SJSA1 (cell line): Measurements from ENCODE around the gene PTPRO. TPM values are rescaled to one million over a fixed set of nuclear protein-coding genes. Genes with fewer than 3 reads are reported as not detected.

Source experiments
- DNase-seq, 2 experiments: peaks; one replicate each; pipeline ENCODE4 v3.0.0-alpha.2; 2015 to 2020; ENCODE audit warnings: low spot score in 2 of 2, low read depth in 1 of 2
- H3K27ac ChIP-seq: fragments of 250-450 bp; sonication (Bioruptor Pico); 2 replicates; pipeline ENCODE4 v1.5.1; 2020; ENCODE audit warnings: mild to moderate bottlenecking, moderate library complexity
- H3K27me3 ChIP-seq: fragments of 250-450 bp; sonication (Bioruptor Pico); replicated peaks from 2 replicates; pipeline ENCODE4 v1.5.1; 2020; ENCODE audit warnings: mild to moderate bottlenecking, moderate library complexity
- H3K36me3 ChIP-seq: fragments of 250-450 bp; sonication (Bioruptor Pico); 2 replicates; pipeline ENCODE4 v1.5.1; 2020; ENCODE audit warnings: mild to moderate bottlenecking
- H3K4me1 ChIP-seq: fragments of 250-450 bp; sonication (Bioruptor Pico); replicated peaks from 2 replicates; pipeline ENCODE4 v1.6.1; 2021; ENCODE audit warnings: mild to moderate bottlenecking
- H3K4me3 ChIP-seq: fragments of 250-450 bp; sonication (Bioruptor Pico); 2 replicates; pipeline ENCODE4 v1.5.1; 2020; ENCODE audit warnings: mild to moderate bottlenecking
- H3K9me3 ChIP-seq: fragments of 250-450 bp; sonication (Bioruptor Pico); replicated peaks from 2 replicates; pipeline ENCODE4 v1.5.1; 2020; ENCODE audit warnings: mild to moderate bottlenecking
- total RNA-seq: library from RNA; depleted of rRNA; stranded (reverse); fragments of >200 nt; shearing (Covaris generic); gene quantifications from 2 replicates; pipeline ENCODE4 v1.2.3, GENCODE V29; 2014

PTPRO gene
- total RNA-seq, 1 experiment from 2014 or later = 0.55 TPM

DNA sequence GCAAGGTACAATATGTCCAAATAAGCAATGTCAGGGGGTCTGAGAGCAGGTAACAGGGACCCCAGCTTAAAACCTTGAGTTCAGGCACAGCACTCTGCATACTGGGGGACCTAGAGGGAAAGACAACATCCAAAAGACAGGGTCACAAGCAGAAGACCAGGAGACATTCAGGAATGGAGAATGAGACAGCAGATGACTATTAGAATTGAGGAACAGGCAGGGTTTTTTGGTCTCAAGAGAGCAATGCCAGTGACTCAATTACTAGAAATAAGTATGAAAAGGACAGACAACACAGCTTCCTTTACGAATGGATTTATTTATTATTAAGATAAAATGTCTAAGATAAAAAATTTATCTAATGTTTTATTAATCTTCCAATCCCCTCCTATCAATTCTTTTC, 223.0 kb downstream of the PTPRO start:
- DNase-seq = no peak
- H3K36me3 ChIP-seq = no peaks in the 10 kb centered on the region

DNA sequence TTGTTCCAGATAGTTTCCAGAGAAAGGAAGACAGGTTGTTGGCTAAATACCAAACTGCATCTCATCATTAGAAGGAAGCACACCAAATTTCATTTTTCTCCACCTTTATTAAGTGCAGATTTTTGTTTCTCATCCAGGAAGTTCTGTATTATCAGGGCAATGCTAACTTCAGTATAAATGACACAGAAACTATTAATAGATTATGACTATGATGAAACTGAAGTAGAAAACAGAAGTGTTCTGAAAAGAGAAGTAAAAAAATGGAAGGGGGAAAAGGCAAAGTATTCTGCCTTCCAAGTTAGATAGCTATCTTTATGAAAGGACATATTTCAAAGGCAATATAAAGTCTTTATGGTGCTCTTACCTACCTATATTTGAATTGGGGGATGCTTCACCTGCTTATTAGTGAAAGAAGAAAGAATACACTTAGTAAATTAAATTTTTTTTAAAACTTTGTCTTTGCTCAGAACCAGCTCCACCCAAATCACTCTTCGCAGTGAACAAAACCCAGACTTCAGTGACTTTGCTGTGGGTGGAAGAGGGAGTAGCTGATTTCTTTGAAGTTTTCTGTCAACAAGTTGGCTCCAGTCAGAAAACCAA, 223.9 kb downstream of the PTPRO start:
- Histone ChIP-seq H3K4me1 (peaks cover 10% of the 10 kb centered on the region), H3K4me3 (no peak overlapping the region), H3K36me3 (no peaks in the 10 kb centered on the region), H3K9me3 (no peaks in the 10 kb centered on the region), H3K27me3 (no peaks in the 10 kb centered on the region), H3K27ac (no peak overlapping the region)
- DNase-seq = no peak

More for the DNA sequence above, 223.0 kb downstream of the PTPRO start:
- Histone ChIP-seq H3K27ac (no peak overlapping the region), H3K4me1 (peaks cover 18% of the 10 kb centered on the region), H3K9me3 (no peaks in the 10 kb centered on the region), H3K27me3 (no peaks in the 10 kb centered on the region), H3K4me3 (no peak overlapping the region)

DNA sequence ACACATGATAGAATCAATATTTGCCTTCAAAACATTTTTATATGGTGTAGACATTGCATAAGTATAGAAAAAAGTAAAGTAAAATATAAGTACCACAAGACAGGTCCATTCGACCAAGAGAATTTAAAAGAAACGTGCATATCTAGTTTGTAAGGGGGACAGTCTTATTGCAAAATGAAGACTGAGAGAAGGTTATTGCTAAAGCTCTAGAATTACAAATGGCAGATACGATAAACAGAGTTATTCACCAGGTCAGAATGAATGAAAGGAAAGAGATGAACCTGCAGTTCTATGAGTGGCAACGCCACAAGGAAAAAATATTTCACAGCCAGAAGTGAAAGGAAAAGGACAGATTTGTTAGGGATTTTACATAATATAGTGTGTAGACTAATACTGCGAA, 224.8 kb downstream of the PTPRO start:
- Histone ChIP-seq H3K36me3 (no peaks in the 10 kb centered on the region), H3K9me3 (no peaks in the 10 kb centered on the region), H3K27me3 (no peaks in the 10 kb centered on the region), H3K4me1 (peaks cover 1% of the 10 kb centered on the region), H3K27ac (no peak overlapping the region), H3K4me3 (no peak overlapping the region)
- no peak for DNase-seq

DNA sequence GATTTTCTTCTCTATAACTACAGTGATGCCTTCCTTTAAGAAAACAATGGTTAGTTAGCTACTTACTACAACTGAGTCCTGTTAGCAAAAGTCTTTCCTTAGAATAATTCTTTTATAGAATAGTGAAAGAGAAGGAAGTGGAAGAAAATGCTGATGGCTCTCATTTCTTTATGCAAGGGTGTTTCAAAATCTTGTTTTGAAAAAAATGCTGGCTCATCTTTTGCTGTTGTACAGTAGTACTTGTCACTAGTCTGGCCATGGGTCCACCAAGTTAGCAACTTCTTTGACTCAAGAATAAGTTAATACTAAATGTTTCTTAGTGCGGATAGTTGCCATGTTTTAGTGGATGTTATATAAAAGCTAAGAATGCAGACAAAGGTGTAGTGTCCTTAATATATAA, 225.4 kb downstream of the PTPRO start:
- Histone ChIP-seq H3K4me3 (no peak overlapping the region), H3K36me3 (no peaks in the 10 kb centered on the region), H3K9me3 (no peaks in the 10 kb centered on the region), H3K27ac (no peak overlapping the region), H3K4me1 (no peaks in the 10 kb centered on the region), H3K27me3 (no peaks in the 10 kb centered on the region)
- DNase-seq = no peak

DNA sequence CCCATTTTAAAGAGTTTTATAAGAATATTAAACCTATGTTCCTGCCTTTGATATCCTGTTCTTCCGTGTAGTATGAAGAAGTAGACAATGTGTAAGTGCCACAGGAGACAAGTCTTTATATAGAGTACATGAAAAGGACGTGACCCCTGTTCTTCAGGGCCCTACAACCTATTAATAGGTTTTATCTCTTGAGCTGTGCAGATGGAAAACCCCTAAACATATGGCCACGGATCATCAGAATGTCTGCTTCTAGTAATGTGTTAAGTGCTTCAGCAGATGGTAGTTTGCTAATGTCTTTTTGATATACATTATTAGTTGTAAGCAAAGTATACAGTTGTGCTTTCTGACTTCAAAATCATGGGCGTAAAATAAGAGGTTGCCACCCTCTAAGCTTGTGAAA, 228.5 kb downstream of the PTPRO start:
- Histone ChIP-seq H3K9me3 (no peaks in the 10 kb centered on the region), H3K4me3 (no peak overlapping the region), H3K27ac (no peak overlapping the region), H3K4me1 (peaks cover under 1% of the 10 kb centered on the region; the same call in 1 of the 2 replicates), H3K27me3 (no peaks in the 10 kb centered on the region), H3K36me3 (no peaks in the 10 kb centered on the region)
- DNase-seq = no peak

DNA sequence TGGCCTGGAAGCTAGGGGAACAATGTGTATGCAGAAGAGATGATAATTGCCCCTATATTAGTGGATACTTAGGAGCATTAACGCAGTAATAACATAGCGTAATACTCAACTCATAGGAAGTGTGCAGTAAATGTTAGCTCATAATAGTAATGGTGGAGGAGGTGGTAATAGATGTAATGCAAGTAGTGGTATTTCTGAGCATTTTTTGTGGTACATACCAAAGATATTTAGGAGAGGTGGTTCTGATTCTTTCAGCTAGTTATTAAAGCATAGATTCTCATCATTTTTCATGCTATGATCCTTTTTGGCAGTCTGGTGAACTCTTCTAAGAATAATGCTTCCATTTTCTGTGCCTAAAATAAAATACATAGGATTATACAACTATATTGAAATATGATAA, 233.1 kb downstream of the PTPRO start:
- H3K27me3 ChIP-seq = no peaks in the 10 kb centered on the region
- no peak overlapping the region for H3K27ac ChIP-seq
- H3K36me3 ChIP-seq = no peaks in the 10 kb centered on the region
- H3K4me3 ChIP-seq = no peak overlapping the region
- no peaks in the 10 kb centered on the region for H3K9me3 ChIP-seq
- peaks cover 10% of the 10 kb centered on the region; the same call in 1 of the 2 replicates for H3K4me1 ChIP-seq
- DNase-seq = no peak

DNA sequence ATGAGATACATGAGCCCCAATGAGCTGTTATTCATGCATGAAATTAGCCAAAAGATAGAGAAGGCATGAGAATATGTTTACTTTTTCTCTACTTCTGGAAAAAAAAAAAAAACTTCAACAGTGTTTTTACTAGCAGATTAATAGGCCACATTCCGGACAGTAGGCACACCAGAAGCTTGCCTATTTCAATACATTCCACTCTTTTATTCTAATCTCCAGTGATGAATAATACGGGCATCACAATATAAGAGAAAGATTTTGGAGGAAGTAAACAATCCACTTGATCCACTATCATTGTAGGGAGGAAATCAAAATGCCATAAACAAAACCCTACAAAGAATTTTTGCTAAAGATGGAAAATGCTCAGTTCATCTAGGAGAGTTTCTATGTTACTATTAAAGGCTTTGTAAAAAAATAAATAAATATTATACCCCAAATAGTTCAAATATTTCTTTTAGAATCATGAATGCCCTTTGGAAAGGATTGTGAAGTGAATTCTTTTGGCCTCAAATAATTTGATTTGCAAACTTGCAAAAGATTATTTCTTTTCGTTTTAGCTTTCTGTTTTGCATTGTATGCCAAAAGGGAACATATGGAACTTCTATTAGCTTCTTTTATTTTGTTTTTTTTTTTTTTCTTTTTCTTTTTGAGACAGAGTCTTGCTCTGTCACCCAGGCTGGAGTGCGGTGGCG, 234.2 kb downstream of the PTPRO start:
- Histone ChIP-seq H3K36me3 (no peaks in the 10 kb centered on the region), H3K4me1 (peaks cover 10% of the 10 kb centered on the region; the same call in 1 of the 2 replicates), H3K9me3 (no peaks in the 10 kb centered on the region), H3K27me3 (no peaks in the 10 kb centered on the region), H3K27ac (no peak overlapping the region), H3K4me3 (no peak overlapping the region)
- DNase-seq = peak in 1 of 2 experiments; percentile 54

DNA sequence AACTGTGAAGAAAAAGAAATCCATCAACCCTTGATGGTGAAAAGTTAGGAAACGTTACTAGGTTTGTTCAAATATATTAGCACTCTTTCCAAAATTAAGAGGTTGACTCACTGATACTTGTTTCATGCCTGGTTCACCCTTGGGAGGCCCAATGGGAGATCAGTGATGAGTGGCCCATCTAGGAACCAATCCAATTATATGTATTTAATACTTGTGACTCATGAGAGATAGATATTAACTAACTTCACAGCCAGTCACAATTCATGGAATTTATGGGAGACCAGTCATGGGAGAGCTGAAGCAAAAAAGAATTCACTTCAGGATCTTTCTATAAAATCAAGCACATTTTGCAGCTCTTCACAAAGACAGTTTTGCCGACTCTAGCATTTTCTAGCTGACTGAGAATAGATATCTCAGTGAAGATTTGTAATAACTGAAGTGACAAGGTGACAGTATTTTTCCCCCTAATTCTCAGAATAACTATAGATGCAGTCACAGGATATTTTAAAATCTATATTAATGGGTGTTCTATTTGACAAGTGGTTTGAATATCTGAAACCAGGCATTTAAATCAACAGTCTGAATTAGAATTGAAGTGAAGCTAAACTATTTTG, 236.7 kb downstream of the PTPRO start:
- Histone ChIP-seq H3K36me3 (no peaks in the 10 kb centered on the region), H3K27ac (no peak overlapping the region), H3K4me1 (peaks cover 12% of the 10 kb centered on the region; the same call in 1 of the 2 replicates), H3K4me3 (no peak overlapping the region), H3K27me3 (no peaks in the 10 kb centered on the region; the same call in 1 of the 2 replicates), H3K9me3 (no peaks in the 10 kb centered on the region)
- DNase-seq = no peak

DNA sequence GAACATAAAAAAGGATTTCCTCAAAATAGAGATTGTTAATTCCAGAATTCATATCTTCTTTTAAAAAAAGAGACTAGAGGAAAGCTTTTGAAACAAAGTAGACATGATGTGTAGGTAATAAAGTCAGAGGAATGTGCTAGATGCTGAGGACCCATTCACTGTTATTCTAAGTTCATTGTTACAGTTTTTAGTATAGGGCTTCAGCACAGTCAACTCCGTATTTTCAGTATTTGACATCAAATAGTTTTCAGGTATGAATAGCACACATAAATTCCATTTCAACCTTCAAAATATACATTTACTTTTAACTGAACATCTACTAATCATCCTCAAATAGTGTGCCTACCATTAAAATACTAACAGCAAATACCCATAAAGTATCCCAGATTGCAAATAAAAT, 239.1 kb downstream of the PTPRO start:
- Histone ChIP-seq H3K27ac (no peak overlapping the region), H3K4me3 (no peak overlapping the region), H3K36me3 (no peaks in the 10 kb centered on the region), H3K27me3 (no peaks in the 10 kb centered on the region; the same call in 1 of the 2 replicates), H3K9me3 (no peaks in the 10 kb centered on the region), H3K4me1 (peaks cover 8% of the 10 kb centered on the region; the same call in 1 of the 2 replicates)
- no peak for DNase-seq

DNA sequence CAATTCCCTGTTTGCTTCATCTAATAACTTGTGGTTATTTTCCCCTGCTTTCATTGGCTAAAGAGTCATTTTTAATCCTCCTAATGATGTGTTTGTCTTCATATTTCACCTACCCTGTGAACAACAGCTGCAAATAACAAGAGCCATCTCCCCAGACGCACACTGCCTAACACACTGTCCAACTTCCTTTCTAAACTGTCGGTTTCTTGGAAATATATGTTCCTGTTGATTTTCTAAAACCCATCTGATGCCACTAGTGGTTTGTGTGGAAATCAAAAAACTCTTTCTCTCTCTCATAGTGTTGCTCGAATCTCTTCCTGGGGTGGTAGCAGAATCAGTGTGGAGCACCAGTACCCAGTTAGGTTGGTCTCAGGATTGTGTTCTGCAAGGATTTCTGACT, 240.0 kb downstream of the PTPRO start:
- Histone ChIP-seq H3K27ac (no peak overlapping the region), H3K36me3 (no peaks in the 10 kb centered on the region), H3K4me1 (0 out of 2 replicates have a peak, but pooled peaks cover 5% of the 10 kb centered on the region), H3K4me3 (no peak overlapping the region), H3K27me3 (no peaks in the 10 kb centered on the region; the same call in 1 of the 2 replicates), H3K9me3 (no peaks in the 10 kb centered on the region)
- DNase-seq = no peak

DNA sequence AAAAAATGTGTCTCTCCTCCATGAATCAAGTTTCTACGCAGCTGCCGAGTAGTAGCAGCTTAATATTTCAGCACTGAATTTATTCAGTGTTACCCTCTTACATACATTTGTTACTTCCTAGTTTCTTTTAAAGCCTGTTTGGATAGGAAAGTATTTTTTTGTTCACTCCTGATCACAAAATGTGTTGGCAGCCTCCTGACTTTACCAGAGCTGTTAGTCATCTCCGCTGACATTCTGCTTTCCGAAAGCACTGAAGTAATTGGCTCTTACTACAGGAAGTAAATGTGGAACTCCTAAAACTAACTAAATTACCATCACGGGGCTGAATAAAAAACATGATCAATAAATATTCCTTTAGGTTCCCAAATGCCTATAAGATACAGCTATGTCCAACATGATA, 241.4 kb downstream of the PTPRO start:
- no peaks in the 10 kb centered on the region for H3K36me3 ChIP-seq
- DNase-seq = no peak
- H3K27ac ChIP-seq = no peak overlapping the region
- no peak overlapping the region for H3K4me3 ChIP-seq
- H3K4me1 ChIP-seq = 0 out of 2 replicates have a peak, but pooled peaks cover 5% of the 10 kb centered on the region
- no peaks in the 10 kb centered on the region for H3K9me3 ChIP-seq
- no peaks in the 10 kb centered on the region; the same call in 1 of the 2 replicates for H3K27me3 ChIP-seq

DNA sequence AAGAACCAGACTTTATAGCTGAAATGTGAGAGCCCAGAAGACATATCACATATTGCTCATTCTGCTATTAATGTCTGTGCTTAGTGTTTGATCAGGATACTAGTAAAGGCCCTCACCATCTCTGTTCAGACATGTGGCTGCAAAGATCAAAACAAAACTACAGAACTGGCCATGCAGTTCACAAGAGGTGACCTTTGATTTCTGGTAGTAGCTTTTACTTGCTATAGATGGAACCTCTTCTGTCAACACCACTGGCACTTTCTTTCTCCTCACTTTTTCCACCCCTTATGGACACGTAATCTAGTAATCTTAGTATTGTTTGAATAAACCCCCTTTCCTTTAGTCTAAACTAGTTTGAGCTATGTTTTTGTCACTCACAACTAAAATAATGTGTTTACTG, 252.0 kb downstream of the PTPRO start:
- Histone ChIP-seq H3K27me3 (no peaks in the 10 kb centered on the region), H3K27ac (no peak overlapping the region), H3K36me3 (no peaks in the 10 kb centered on the region), H3K4me3 (no peak overlapping the region), H3K9me3 (no peaks in the 10 kb centered on the region), H3K4me1 (peaks cover 9% of the 10 kb centered on the region)
- DNase-seq = no peak

DNA sequence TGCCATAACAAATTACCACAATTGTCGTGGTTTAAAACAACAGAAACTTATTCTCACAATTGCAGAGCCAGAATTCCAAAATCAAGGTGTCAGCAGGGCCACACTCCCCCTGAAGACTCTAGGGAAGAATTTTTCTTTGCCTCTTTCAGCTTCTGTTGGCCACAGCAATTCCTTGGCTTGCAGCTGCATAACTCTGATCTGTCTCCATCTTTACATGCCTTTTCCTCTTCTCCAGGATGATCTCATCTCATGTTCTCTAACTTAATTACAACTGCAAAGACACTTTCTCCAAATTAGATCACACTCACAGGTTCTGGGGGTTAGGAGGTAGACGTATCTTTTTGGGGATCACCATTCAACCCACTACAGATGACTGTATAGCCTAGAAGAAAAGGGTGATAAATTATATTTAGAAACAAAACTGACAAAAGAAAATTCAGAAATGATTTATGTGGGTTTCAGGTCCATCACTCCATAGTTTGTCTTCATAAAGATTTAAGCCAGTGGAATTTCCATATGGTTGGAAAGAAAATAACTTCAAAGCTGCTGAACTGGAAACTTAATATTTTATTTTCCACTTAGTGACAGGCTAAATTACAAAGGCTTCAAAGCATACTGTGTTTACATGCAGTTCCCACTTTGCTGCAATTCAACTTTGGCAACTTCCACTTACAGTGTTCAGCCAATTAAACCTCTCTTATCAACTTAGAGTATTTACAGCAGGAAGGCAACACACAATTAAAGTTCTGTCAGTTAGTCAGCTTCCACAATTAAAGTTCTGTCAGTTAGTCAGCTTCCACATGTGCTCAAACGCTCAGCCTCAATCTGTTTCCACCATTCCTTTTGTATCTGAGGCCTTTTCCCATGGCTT, 253.6 kb downstream of the PTPRO start:
- Histone ChIP-seq H3K4me1 (peaks cover 4% of the 10 kb centered on the region; the same call in 1 of the 2 replicates), H3K4me3 (no peak overlapping the region), H3K27me3 (no peaks in the 10 kb centered on the region), H3K36me3 (no peaks in the 10 kb centered on the region), H3K9me3 (no peaks in the 10 kb centered on the region), H3K27ac (no peak overlapping the region)
- DNase-seq = no peak
